Testis (tissue), 2 donors: ENCODE results near the gene ALX3.

ENCODE experiments used
- POLR2A ChIP-seq: fragments of 450-650 bp; IDR thresholded peaks from one replicate; pipeline ENCODE4 v1.6.1; 2017; ENCODE audit warnings: antibody characterized with exemption, mild to moderate bottlenecking, moderate library complexity
- TF ChIP-seq, protein P1 (sequence below), 3 experiments: fragments of 450-650 bp in 2 of 3; fragments of 200-600 bp in 1 of 3; sonication (generic) in 1 of 3; IDR thresholded peaks; one replicate each; pipeline ENCODE4 v1.5.1; 2016 to 2019; ENCODE audit warnings: antibody characterized with exemption in 3 of 3, mild to moderate bottlenecking in 2 of 3, moderate library complexity in 1 of 3

DNA sequence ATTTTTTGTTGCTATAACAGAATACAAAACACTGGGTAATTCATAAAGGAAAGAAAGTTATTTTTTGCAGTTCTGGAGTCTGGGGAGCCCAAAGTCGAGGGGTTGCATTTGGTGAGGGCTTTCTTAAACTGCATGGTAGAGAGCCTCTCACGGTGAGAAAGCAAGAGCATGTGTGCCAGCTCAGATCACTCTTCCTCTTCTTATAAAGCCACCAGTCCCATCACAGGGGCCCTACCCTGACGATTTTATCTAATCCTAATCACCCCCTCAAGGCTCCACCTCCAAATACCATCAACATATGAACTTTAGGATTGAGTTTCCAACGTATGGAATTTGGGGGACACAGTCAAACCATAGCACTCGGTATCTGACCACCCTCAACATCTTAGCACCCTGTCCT is 37.1 kb downstream of the ALX3 start:
- TF ChIP-seq, protein P1, sequence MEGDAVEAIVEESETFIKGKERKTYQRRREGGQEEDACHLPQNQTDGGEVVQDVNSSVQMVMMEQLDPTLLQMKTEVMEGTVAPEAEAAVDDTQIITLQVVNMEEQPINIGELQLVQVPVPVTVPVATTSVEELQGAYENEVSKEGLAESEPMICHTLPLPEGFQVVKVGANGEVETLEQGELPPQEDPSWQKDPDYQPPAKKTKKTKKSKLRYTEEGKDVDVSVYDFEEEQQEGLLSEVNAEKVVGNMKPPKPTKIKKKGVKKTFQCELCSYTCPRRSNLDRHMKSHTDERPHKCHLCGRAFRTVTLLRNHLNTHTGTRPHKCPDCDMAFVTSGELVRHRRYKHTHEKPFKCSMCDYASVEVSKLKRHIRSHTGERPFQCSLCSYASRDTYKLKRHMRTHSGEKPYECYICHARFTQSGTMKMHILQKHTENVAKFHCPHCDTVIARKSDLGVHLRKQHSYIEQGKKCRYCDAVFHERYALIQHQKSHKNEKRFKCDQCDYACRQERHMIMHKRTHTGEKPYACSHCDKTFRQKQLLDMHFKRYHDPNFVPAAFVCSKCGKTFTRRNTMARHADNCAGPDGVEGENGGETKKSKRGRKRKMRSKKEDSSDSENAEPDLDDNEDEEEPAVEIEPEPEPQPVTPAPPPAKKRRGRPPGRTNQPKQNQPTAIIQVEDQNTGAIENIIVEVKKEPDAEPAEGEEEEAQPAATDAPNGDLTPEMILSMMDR (IDR thresholded peaks at IDR 0.05): no peak
- TF ChIP-seq POLR2A: no peak
